Mesothelial cell of epicardium (in vitro differentiated cells): ENCODE results near the gene DISP3. TPM values are rescaled to one million over a fixed set of nuclear protein-coding genes. Genes with fewer than 3 reads are reported as not detected.

ENCODE experiments used
- DNase-seq, 2 experiments: peaks; one replicate each; pipeline ENCODE4 v3.0.0; 2021; ENCODE audit warnings: low spot score in 2 of 2; ENCODE audit not compliant: unreplicated experiment in 2 of 2
- H3K27ac Mint-ChIP-seq: 2 replicates; pipeline ENCODE4 v1.8.0; 2021; ENCODE audit warnings: mixed read lengths
- H3K27me3 Mint-ChIP-seq: 2 replicates; pipeline ENCODE4 v1.8.0; 2021; ENCODE audit warnings: low read depth, mixed read lengths
- H3K36me3 Mint-ChIP-seq: 2 replicates; pipeline ENCODE4 v1.8.0; 2021; ENCODE audit warnings: mixed read lengths
- H3K4me1 Mint-ChIP-seq: 2 replicates; pipeline ENCODE4 v1.8.0; 2021; ENCODE audit warnings: mixed read lengths
- H3K4me3 Mint-ChIP-seq: 2 replicates; pipeline ENCODE4 v1.8.0; 2021; ENCODE audit warnings: mild to moderate bottlenecking, moderate library complexity, mixed read lengths
- H3K9me3 Mint-ChIP-seq: 2 replicates; pipeline ENCODE4 v1.8.0; 2021; ENCODE audit warnings: mixed read lengths
- CTCF ChIP-seq: fragments of 200-600 bp; sonication (generic); IDR thresholded peaks from one replicate; pipeline ENCODE4 v1.5.0; 2021; ENCODE audit warnings: antibody characterized with exemption; ENCODE audit not compliant: unreplicated experiment
- total RNA-seq: library from RNA; stranded (reverse); gene quantifications from 3 replicates; pipeline ENCODE4 v1.2.1, GENCODE V29; 2021

The DISP3 gene
- total RNA-seq, 1 donor from 2014 or later, result 2.2 TPM

- Mint-ChIP-seq H3K4me3 (no peak overlapping the region), H3K9me3 (no peaks in the 10 kb centered on the region), H3K4me1 (no peaks in the 10 kb centered on the region), H3K27me3 (peaks cover 37% of the 10 kb centered on the region), H3K36me3 (no peaks in the 10 kb centered on the region), H3K27ac (no peak overlapping the region)
- DNase-seq, result no peak
- TF ChIP-seq CTCF, result no peak
These were observed 15.2 kb downstream of the DISP3 start for GRCh38 chr1:11493972-11494655.

GRCh38 chr1:11494771-11495170 lies 15.8 kb downstream of the DISP3 start:
- Mint-ChIP-seq H3K27me3 (peaks cover 37% of the 10 kb centered on the region), H3K4me1 (no peaks in the 10 kb centered on the region), H3K27ac (no peak overlapping the region), H3K9me3 (no peaks in the 10 kb centered on the region), H3K4me3 (no peak overlapping the region), H3K36me3 (no peaks in the 10 kb centered on the region)
- DNase-seq, result no peak
- no peak for TF ChIP-seq CTCF

- peaks cover 38% of the 10 kb centered on the region for H3K27me3 Mint-ChIP-seq
- H3K9me3 Mint-ChIP-seq, result no peaks in the 10 kb centered on the region
- no peak for TF ChIP-seq CTCF
- H3K36me3 Mint-ChIP-seq, result no peaks in the 10 kb centered on the region
- no peak for DNase-seq
- no peak overlapping the region for H3K4me3 Mint-ChIP-seq
- H3K4me1 Mint-ChIP-seq, result no peaks in the 10 kb centered on the region
- H3K27ac Mint-ChIP-seq, result no peak overlapping the region
These were observed 16.6 kb downstream of the DISP3 start for GRCh38 chr1:11495579-11495978.

GRCh38 chr1:11496551-11497080 lies 17.7 kb downstream of the DISP3 start:
- H3K4me3 Mint-ChIP-seq, result no peak overlapping the region
- H3K27ac Mint-ChIP-seq, result no peak overlapping the region
- no peak for TF ChIP-seq CTCF
- H3K4me1 Mint-ChIP-seq, result no peaks in the 10 kb centered on the region
- H3K9me3 Mint-ChIP-seq, result no peaks in the 10 kb centered on the region
- DNase-seq, result no peak
- H3K36me3 Mint-ChIP-seq, result no peaks in the 10 kb centered on the region
- peaks cover 39% of the 10 kb centered on the region for H3K27me3 Mint-ChIP-seq

GRCh38 chr1:11498956-11499594 lies 20.1 kb downstream of the DISP3 start:
- no peak overlapping the region for H3K27ac Mint-ChIP-seq
- H3K36me3 Mint-ChIP-seq, result peaks cover 7% of the 10 kb centered on the region
- no peak overlapping the region for H3K4me3 Mint-ChIP-seq
- TF ChIP-seq CTCF, result no peak
- peaks cover 15% of the 10 kb centered on the region for H3K9me3 Mint-ChIP-seq
- DNase-seq, result no peak
- H3K27me3 Mint-ChIP-seq, result peaks cover 36% of the 10 kb centered on the region
- no peaks in the 10 kb centered on the region for H3K4me1 Mint-ChIP-seq
